Measurements from ENCODE around the gene ITCH.
A peak's percentile ranks its signal among the peaks of the same experiment; 100 is the strongest.
"Not testable (repeated sequence)": the region's sequence is repeated elsewhere in the genome, so short reads cannot be mapped to it uniquely, and the experiment has no call there.

Gene ITCH

DNA sequence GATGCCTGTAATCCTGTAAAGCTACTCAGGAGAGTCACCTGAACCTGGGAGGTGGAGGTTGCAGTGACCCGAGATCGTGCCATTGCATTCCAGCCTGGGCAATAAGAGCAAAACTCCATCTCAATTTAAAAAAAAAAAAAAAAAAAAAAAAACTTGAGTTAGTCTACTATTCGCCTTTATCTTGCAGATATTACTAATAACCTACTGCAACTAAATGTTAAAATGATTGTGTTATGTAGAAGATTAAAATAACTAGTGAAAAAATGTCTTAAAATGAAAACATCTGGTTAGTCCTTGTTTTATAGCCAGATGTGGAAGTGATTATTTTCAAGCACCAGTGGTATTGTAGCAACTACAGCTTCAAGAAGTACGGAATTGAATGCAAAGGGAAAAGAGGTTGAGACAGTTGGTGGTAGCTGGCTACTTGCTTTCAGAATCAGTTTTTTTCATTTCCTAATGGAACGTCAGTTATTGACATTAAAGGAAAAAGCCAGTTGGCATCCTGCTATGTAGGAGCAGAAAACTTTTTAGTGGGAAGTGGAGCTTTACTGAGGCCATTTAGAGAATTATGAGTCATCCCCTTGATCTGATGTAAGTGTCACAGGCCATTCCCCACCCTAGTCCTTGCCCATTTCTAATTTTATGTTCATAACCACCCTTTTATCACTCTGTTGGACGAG, 109.3 kb downstream of the ITCH start:
- DNase-seq, result no peak

DNA sequence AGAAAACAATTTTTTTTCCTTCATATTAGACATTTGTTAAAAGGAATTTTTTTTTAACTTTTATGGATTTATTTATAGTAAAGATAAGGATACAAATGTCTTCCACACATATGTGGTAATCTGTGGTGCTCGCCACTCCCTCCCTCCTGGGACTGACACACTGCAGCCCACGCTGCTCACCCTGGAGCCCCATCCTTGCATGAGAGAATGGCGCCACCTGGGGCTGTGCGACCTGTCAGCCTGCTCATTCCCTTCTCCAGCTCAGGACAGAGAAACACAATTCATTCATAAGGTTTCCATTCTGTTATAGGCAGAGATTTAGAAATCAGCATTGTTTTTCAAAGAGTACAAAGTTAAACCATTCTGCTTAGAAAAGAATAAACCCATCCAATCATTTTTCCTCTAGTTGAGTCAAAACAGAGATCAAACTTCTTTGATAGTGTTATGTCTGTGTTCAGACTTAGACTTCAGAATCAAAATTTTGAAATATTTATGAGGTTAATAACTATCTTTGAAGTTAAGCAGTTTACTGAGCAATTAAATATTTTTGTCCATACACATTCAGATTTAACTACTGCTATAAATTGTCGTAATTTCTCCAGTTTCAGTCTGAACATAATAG, 110.3 kb downstream of the ITCH start:
- peak; percentile 39 for DNase-seq

DNA sequence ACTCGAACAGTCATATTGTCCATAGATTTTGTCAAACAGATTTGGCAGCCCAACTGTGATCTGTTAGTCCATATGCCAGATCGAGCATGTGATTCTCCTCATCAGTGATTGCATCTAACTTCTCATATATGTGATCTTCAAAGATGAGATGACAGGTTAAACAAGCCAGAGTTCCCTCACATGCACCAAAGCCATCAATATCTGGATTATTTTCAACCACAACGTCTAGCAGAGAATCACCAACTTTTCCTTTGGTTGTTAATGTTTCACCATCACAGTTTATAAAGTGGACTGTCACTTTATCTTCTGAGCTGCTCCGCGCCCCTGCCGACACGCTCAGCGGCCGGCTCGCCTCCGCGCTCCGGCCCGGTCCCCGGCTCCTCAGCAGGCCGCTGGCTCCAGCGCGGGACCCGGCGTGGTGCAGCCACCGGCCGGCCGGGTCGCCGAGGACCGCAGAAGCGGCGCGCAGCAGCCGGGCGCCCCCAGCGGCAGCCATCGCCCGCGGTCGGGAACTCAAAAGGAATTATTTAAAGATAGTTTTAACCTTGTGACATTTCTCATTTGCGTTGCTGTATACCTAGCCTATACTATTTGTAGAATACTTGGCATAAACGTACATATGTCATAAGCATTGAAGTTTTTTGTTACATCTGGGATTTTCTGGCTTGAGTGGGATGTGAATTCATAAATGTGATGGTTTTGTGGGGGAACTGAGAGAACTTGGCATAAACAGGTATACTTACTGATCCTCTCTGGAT, 113.1 kb downstream of the ITCH start:
- DNase-seq, result peak; percentile 27

DNA sequence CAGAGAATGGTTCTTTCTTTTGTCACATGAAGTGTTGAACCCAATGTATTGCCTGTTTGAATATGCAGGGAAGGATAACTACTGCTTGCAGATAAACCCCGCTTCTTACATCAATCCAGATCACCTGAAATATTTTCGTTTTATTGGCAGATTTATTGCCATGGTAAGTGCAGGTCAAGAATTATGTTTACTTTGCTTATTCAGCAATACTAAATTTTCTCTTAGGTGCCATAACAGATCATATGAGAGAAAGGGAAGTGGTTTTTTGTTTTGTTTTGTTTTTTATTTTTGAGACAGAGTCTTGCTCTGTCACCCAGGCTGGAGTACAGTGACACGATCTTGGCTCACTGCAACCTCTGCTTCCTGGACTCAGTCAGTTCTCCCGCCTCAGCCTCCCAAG, 116.6 kb downstream of the ITCH start:
- no peak for DNase-seq

DNA sequence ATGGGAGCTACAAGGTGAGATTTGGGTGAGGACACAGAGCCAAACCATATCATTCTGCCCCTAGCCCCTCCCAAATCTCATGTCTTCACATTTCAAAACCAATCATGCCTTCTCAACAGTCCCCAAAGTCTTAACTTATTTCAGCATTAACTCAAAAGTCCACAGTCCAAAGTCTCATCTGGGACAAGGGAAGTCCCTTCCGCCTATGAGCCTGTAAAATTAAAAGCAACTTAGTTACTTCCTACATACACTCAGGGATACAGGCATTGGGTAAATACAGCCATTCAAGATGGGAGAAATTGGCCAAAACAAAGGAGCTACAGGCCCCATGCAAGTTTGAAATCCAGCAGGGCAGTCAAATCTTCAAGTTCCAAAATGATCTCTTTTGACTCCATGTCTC, 119.1 kb downstream of the ITCH start:
- not testable (repeated sequence) for DNase-seq

DNA sequence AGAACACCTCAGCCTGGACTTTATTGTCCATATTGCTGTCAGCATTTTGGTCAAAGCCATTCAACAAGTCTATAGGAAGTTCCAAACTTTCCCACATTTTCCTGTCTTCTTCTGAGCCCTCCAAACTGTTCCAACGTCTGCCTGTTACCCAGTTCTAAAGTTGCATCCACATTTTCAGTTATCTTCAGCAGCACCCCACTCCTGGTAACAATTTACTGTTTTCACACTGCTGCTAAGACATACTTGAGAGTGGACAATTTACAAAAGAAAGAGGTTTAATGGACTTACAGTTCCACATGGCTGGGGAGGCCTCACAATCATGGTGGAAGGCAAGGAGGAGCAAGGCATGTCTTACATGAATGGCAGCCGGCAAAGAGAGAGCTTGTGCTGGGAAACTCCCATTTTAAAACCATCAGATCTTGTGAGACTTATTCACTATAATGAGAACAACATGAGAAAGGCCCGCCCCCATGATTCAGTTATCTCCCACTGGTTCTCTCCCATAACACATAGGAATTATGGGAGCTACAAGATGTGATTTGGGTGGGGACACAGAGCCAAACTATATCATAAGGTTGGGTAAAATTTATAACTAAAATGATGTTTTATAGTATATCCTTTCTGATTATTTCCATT, 120.6 kb downstream of the ITCH start:
- DNase-seq, result not testable (repeated sequence)

DNA sequence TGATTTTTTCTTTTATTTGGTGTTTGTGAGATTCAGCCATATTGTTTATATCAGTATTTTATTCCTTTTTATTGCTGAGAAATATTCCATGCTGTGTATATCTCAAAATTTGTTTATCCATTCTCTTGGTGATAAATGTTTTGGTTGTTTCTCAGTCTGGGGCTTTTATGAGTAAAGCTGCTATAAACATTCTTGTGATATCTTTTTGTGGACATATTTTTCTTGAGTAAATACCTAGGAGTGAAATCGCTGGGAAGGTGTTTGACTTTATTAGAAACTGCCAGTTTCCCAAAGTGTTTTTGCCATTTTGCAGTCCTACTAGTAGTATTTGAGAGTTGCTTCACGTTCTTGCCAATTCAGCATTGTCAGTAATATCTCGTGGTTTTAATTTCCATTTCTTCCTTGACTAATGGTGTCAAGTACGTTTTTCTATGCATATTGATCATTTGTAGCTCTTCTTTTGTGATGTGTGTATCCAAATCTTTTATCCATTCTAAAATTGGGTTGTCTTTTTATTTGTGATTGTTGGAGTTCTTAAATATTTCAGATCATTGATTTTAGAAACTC, 122.1 kb downstream of the ITCH start:
- no peak for DNase-seq

DNA sequence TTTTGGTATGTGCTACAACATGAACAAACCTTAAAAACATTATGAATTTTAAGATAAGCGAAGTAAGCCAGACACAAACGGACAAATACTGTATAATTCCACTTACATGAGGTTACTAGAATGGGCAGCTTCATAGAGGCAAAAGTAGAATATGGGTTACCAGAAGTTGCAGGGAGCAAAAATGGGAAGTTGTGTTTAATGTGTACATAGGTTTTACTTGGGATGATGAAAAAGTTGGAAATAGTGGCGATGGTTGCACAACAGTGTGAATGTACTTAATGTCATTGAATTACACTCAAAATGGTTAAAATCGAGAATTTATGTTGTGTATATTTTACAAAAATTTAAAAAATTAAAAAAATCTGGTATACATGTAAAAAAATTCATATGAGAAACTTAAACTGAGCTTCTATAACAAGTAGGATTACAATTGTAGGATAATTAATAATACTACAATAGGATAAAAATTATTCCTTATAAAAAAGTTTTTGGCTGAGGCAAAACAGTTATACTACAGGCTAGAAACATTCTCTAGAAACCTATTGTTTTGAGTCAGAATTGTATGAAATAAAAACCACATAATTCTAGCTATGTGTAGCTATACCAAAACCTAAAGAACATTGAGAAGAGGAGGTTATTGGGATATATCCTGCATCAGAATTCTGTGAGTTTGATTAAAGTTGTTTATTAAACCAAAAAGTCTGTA, 128.3 kb downstream of the ITCH start:
- no peak for DNase-seq

DNA sequence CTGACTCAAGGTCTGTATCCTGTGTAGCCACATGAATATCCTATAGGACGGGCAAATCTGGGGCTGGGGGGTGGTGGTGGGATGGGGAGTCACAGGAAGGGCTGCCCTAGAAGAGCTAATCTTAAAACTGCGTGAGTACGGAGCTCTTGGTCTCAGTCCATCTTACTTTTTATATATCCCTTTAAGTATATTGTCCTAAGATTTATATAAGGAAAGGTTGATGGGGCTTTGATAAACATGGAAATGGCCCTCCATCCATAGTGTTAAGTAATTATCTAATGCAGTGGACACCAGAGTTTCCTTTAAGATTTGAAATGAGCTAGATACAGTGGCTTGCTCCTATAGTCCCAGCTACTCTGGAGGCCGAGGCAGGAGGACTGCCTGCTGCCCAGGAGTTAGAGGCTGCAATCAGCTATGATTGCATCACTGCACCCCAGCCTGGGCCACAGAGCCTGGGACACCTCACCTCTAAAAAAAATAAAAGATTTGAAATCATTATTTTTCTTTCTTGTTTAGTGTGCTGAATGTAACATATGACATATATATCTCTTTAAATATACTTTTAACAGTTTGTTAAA, 128.9 kb downstream of the ITCH start:
- no peak for DNase-seq

DNA sequence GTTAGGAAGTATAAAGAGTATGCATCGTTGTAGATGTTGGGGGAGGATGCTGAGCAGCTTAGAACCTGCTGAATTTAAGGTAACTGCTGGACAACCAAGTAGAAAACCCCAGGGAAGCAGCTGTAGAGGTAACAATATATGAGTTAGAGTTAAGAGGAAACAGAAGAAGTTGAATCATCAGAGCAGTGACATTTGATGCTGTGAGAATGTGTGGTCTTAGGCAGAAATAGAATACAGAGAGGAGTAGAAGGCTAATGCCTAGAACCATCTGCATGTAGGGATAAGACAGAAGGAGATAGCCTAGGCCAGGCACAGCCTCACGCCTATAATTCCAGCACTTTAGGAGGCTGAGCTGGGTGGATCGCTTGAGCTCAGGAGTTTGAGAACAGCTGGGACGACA, 130.6 kb downstream of the ITCH start:
- DNase-seq, result no peak

DNA sequence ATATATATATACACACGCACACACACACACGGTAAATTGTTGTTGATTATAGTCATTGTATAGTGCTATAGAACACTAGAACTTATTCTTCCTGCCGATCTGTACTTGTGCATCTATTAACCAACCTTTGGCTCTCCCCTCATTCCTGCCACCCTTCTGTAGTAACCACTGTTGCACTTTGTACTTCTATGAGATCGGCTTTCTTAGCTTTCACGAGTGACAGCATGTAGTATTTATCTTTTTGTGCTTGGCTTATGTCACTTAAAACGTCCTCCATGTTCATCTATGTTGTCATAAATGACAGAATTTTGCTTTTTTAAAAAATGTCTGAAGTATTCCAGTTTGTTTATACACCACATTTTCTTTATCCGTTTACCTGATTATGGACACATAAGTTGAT, 132.2 kb downstream of the ITCH start:
- DNase-seq, result no peak

DNA sequence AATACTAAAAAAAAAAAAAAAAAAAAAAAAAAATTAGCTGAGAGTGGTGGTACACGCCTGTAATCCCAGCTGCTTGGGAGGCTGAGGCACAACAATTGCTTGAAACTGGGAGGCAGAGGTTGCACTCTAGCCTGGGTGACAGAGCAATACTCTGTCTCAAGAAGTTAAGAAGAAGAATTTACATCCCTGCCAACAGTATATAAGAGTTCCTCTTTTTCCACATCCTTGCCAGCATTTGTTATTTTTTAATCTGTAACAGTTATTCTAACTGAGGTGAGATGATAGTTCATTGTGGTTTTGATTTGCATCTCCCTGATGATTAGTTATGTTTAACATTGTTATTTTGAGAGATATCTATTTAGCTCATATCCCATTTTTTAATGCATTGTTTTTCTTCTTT, 132.8 kb downstream of the ITCH start:
- no peak for DNase-seq

DNA sequence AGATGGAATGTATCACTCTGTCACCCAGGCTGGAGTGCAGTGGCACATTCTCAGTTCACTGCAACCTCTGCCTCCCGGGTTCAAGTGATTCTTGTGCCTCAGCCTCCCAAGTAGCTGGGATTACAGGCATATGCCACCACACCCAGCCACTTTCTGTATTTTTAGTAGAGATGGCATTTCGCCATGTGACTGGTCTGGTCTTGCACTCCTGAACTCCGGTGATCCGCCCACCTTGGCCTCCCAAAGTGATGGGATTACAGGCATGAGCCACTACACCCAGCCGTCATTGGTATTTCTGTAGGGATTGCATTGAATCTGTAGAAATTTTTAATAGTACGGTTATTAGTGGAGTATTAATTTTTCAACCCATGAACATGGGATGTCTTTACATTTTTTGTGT, 134.5 kb downstream of the ITCH start:
- DNase-seq, result not testable (repeated sequence)

DNA sequence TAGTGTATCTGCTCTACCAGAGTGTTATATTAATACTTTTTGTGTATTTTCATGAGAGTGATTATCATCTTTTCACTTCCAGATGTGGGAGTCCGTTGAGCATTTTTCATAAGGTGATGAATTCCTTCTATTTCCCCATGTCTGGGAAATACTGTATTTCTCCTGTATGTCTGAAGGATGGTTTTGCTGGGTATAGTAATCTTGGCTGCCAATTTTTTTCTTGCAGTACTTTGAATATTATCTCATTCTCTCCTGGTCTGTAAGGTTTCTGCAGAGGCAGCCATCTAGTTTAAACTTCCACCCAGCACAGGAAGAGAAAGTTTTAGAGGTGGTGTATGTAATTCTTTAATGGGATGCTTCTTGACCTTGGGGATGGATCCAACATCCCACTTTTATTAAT, 137.8 kb downstream of the ITCH start:
- DNase-seq, result no peak

DNA sequence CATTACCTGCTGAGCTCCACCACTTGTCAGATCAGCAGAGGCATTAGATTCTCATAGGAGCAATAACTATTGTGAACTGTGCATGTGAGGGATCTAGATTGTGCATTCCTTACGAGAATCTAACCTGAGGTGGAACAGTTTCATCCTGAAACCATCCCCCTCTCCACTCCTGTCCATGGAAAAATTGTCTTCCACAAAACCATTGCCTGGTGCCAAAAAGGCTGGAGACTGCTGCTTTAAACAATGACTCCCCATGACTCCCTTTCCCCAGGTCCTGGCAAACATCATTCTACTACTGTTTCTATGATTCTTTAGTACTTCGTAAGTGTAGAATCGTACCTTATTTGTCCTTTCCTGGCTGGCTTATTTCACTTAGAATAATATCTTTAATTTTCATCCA, 143.4 kb downstream of the ITCH start:
- DNase-seq, result no peak

DNA sequence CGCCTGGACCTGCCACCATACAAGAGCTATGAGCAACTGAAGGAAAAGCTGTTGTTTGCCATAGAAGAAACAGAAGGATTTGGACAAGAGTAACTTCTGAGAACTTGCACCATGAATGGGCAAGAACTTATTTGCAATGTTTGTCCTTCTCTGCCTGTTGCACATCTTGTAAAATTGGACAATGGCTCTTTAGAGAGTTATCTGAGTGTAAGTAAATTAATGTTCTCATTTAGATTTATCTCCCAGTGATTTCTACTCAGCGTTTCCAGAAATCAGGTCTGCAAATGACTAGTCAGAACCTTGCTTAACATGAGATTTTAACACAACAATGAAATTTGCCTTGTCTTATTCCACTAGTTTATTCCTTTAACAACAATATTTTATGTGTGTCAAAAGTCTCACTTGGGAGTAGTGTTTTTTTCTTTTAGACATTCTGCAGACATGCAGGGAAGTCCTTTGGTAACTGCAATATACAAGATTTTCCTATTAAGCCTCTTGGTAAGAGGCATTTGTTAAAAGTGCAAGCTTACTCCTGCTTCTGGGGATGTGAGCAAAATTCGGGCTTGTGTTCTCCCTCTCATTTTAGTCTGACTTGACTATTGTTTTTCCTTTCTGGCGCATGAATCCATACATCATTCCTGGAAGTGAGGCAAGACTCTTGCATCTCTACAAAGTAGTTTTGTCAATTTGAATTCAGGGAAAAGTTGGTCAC, 144.8 kb downstream of the ITCH start:
- DNase-seq, result no peak

DNA sequence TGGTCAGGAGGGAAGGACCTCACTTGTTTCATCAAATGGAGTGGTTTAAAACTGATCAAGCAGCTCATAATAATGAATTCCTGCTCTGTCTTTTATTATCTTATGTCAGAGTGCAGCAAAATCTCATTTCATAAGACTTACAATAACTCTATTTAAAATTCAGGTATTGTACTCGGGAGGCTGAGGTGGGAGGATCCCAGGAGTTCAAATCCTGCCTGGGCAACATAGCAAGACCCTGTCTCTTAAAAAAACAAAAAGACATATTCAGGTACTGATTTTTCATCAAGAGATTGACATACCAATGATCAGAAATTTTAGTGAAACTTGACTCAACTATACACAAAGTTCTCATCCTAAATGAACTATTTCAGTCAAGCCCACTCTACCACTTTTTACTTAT, 147.5 kb downstream of the ITCH start:
- no peak for DNase-seq

DNA sequence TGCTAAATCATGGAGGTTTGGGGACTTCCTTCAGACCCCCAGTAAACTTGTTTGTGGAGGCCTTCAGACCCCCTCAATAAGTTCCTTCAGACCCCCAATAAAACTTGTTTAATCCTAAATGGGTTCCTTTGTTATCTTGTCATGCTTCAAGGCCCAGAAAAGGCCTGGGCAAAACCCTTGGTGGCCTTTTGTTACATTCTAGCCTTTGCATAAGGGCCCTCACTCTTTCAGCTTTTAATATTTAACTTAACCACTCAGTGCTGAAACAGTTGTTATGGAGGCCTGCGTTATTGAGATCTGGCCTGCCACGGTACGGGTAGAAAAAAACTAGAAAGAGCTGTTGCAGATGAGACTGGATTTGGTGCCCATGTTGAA, 148.8 kb downstream of the ITCH start:
- DNase-seq, result no peak

DNA sequence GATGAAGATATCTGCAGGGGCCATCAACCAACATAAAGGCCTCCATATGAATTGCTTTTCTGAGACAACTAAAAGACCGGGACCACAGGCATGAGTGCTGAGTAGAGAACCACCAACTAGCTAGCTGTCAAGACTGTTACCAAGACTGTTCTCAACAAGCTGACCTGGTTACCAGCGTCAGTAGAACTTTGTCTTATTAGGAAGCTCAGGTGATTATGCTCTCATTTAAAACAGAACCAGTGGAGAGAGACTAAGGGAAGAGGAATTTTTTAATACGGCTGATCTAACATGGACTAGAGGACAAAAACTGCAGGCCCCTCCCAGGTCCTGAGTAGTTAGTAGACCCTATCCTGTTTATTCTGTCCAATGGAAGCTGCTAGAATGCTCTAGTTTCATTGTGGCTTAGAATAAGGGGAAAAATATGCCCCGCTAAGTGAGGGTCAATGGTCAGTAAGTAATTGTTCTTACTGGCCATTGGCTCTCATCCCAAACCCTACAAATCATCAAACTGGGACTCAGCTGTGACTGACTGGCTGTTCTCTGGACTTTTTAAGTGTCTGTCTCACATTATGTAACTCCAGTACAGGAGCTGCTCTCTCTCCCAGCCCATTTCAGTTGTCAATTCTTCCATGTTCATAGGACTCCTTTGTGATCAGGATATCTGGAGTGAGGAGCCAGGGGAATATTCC, 149.3 kb downstream of the ITCH start:
- DNase-seq, result no peak

DNA sequence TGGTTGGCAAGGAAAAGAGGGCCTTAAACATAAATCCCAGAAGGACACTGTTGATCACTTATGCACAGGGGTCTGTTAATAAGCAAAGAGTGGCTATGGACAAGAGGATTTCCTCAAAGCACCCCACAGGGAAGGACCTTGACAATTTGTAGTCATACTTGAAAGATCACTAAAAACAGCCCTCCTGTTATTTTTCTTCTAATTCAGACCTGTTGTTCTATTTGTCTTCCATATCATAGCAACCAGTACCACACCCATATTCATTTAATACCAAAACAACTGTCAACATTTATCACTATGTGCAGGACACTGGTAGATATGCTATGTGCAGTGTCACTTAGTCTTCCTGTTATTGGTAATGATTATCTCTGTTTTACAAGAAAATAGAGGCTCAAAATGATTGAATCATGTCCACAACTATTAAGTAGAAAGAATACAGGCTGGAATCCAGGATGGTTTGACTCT, 149.9 kb downstream of the ITCH start:
- DNase-seq, result no peak

DNA sequence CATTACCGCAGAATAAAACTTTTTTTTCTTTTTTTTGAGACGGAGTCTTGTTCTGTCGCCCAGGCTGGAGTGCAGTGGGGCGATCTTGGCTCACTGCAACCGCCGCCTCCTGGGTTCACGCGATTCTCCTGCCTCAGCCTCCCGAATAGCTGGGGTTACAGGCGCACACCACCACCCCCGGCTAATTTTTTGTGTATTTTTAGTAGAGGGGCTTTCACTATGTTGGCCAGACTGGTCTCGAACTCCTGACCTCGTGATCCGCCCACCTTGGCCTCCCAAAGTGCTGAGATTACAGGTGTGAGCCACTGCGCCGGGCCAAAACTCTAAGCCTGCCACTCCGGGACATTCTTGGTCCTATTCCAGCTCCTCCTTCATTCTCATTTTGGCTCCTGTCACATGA, 151.0 kb downstream of the ITCH start:
- DNase-seq, result not testable (repeated sequence)

Measured in activated CD4-positive, alpha-beta T cell treated with anti-CD3 and anti-CD28 coated beads, Interleukin-2, Interleukin-6, amounts not matched to agents 100 ng/mL and 50 ng/mL, durations not matched to agents 16 hours and 8 hours (primary cell).